K562 treated with DMSO at 1 percent for 48 hours (cell line): ENCODE results near the gene FIP1L1. TPM values are rescaled to one million over a fixed set of nuclear protein-coding genes. Genes with fewer than 3 reads are reported as not detected.

Experiments used
- total RNA-seq: library from RNA; unstranded; fragments of 300-600 nt; gene quantifications from 2 replicates; pipeline ENCODE4 v1.2.3, GENCODE V29; 2022; ENCODE audit warnings: low replicate concordance; ENCODE audit errors: extremely low read depth

The FIP1L1 gene, protein sequence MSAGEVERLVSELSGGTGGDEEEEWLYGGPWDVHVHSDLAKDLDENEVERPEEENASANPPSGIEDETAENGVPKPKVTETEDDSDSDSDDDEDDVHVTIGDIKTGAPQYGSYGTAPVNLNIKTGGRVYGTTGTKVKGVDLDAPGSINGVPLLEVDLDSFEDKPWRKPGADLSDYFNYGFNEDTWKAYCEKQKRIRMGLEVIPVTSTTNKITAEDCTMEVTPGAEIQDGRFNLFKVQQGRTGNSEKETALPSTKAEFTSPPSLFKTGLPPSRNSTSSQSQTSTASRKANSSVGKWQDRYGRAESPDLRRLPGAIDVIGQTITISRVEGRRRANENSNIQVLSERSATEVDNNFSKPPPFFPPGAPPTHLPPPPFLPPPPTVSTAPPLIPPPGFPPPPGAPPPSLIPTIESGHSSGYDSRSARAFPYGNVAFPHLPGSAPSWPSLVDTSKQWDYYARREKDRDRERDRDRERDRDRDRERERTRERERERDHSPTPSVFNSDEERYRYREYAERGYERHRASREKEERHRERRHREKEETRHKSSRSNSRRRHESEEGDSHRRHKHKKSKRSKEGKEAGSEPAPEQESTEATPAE
- total RNA-seq: not detected in 2 replicates

GRCh38 chr4:53377319-53378170, at the start of gene FIP1L1:
FIP1L1 (plus strand) TSS chr4:53377641; CDS start chr4:53377839, 198 bp downstream.

DNA sequence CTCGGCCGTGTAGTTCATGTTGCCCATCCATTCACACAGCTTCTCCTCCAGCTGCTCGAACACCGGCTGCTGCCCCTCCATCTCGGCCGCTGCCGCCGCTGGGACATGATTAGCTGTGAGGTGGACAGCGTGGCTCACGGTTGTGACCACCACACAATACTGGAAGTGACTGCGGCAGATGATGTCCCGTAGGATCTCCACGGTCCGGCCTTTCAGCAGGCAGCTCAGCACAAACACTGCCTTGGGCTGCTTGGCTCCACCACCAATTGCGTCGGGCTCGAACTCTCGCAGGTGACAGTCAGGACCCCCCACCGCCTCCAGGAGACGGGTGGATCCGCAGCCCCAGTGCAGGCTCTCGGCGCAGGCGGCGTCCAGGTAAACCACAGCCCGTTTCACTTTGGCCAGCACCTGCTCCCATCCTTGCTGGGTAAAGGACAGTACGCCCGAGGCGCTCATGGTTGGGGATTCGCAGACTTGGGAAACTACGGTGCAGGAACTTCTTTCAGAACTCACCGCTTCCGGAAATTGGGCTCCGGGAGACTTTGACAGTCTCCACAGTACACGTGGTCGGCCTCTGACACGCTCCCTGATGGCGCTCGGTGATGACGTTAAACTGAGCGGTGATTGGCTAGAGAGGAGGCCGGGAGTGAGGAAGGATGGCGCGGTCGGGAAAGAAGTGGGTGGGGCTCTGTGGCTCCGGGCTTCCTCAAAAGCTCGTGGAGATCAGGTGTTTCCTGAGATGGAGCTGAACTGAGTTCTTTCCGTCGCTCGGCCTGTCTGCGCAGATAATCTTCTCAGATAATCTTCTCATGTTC, 11.7 kb upstream of the FIP1L1 start, which contains the start of gene SCFD2:
SCFD2 (minus strand) TSS at position 576 of the 815 bp plus-strand sequence.

Other genes with a start within 250 kb of the FIP1L1 start
- gene SCFD2, start 11.6 kb upstream of the FIP1L1 start, total RNA-seq: not detected in 2 replicates
- gene LNX1, start 213.8 kb downstream of the FIP1L1 start, total RNA-seq: not detected in 2 replicates